ENCODE measurements around the gene NRXN3.

NRXN3 gene

GRCh38 chr14:78605897-78606500 lies 435.8 kb downstream of the NRXN3 start:
- no peak overlapping the region for H3K4me3 ChIP-seq (ENCODE audit: low read depth, low read length)
- TF ChIP-seq CTCF (IDR thresholded peaks at IDR 0.05; ENCODE audit: low read depth, low read length): no peak

- TF ChIP-seq CTCF (IDR thresholded peaks at IDR 0.05; ENCODE audit: low read depth, low read length): no peak
Measured at GRCh38 chr14:78608998-78609787, 439.0 kb downstream of the NRXN3 start.

GRCh38 chr14:78610994-78611393 lies 440.8 kb downstream of the NRXN3 start:
- no peak for TF ChIP-seq CTCF (IDR thresholded peaks at IDR 0.05; ENCODE audit: low read depth, low read length)
- H3K4me3 ChIP-seq (ENCODE audit: low read depth, low read length): no peak overlapping the region

More at GRCh38 chr14:78608998-78609787, 439.0 kb downstream of the NRXN3 start:
- H3K4me3 ChIP-seq (ENCODE audit: low read depth, low read length): no peak overlapping the region

- H3K4me3 ChIP-seq (ENCODE audit: low read depth, low read length): no peak overlapping the region
- no peak for TF ChIP-seq CTCF (IDR thresholded peaks at IDR 0.05; ENCODE audit: low read depth, low read length)
Measured at GRCh38 chr14:78611796-78612571, 441.8 kb downstream of the NRXN3 start.

- no peak for TF ChIP-seq CTCF (IDR thresholded peaks at IDR 0.05; ENCODE audit: low read depth, low read length)
- no peak overlapping the region for H3K4me3 ChIP-seq (ENCODE audit: low read depth, low read length)
Measured at GRCh38 chr14:78612666-78613065, 442.5 kb downstream of the NRXN3 start.

GRCh38 chr14:78614593-78614992 lies 444.4 kb downstream of the NRXN3 start:
- TF ChIP-seq CTCF (IDR thresholded peaks at IDR 0.05; ENCODE audit: low read depth, low read length): no peak
- H3K4me3 ChIP-seq (ENCODE audit: low read depth, low read length): no peak overlapping the region

All from WI38 (cell line).